Stimulated activated CD4-positive, alpha-beta T cell treated with anti-CD3 and anti-CD28 coated beads, TNF-alpha, amount 100 ng/mL, for 1 hour (primary cell): ENCODE data around the gene RAB28.

Experiments used
- DNase-seq, 3 donors: peaks; one replicate each; pipeline ENCODE4 v3.0.0-alpha.2; 2020; ENCODE audit warnings: low read depth in 3 of 3, low spot score in 1 of 3

RAB28 gene

DNA sequence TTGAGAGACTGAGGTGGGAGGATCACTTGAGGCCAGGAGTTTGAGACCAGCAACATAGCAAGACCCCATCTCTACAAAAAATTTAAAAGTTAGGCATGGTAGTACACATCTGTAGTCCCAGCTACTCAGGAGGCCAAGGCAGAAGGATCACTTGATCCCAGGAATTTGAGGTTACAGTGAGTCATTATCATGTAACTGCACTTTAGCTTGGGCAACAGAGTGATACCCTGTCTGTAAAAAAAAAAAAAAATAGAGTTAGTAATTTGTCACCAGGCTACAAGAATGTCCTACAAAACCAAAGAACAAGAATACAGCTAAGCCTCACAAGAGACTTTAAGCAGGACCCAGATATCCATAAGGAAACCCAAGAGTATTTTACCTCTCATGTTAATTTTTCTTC lies 27.0 kb upstream of the RAB28 start:
- no peak for DNase-seq

DNA sequence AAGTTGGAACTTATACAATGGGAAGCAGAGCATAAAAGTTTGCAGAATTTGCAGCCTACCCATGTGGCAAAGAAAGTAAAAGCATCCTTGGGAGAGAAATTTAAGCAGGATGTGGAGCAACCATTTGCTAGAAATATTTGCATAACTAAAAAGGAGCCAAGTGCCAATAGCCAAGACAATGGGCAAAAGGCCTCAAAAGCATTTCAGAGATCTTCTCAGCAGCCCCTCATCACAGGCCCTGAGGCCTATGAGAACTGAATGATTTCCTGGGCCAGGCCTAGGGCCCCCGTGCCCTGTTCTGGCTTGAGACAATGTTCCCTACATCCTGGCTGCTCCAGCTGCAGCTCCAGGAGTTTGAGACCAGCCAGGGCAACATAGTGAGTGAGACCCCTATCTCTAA lies 25.3 kb upstream of the RAB28 start:
- DNase-seq: no peak

DNA sequence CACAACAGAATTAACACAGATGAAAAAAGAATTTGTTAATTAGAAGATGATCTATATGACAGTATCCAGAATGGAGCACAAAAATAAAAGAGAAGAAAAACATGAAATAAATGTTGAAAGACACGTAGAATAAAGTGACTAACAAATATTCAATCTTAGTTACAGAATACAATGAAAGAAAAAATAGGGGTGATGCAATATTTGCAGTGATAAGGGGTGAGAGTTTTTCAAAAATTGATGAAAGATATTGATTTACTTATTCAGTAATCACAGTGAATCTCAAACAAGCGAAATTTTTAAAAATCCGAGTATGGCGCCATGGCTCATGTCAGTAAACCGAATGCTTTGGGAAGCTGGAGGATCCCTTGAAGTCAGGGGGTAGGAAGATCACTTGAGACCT lies 20.2 kb upstream of the RAB28 start:
- no peak for DNase-seq

GRCh38 chr4:13498469-13498868 lies 14.3 kb upstream of the RAB28 start:
- DNase-seq: no peak

DNA sequence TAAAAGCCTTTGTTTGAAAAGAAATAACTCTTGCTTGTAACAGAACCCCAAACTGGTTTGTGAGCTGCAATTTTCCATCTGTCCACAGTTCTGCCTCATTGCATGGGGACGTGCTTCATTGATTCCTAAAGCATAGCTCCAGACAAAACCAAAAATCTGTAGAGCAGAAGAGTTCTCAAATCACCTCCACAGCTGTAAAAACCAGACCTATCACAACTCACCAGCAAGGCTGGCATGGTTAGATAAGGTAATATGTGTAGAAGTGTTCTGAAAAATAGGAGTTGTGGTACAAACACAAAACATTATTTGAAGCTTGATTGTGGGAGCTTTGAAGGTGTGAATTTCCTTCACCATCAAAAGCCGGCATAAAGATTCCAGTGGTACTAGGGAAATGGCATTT lies 12.5 kb upstream of the RAB28 start:
- DNase-seq: no peak

DNA sequence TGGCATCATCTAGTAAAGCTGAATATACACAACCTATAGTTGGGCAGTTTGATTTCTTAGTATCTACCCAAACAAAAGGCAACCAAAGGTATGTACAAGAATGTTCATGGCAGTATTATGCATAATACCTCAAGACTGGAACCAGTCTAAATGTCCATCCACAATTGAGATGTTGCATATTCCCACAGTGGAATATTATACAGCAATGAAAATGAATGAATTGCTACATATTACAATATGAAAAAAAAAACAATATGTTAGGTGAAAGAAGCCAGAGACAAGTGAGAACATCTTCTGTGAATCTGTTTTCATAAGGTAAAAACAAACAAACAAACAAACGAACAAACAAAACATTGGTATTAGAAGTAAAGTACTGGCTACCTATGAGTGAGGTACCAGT lies 11.6 kb upstream of the RAB28 start:
- DNase-seq: no peak

DNA sequence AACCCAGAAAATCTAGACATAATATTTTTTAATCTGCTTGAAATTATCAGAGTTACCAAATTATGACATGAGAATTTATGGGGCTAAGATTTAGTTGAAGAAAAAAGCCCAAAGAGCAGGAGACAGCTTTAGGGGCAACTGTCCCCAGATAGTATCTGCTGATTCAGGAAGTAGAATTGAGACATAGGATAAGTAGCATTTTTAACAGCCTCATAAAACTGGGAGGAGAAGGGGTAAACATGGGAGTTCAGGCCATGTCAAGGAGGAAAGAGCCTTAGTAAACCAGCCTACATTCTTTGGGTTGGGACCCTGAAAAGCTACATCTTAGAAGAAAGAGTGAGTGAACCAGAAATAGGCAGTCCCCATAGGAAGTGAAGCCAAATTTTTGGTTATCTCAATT lies 9.7 kb upstream of the RAB28 start:
- no peak for DNase-seq

DNA sequence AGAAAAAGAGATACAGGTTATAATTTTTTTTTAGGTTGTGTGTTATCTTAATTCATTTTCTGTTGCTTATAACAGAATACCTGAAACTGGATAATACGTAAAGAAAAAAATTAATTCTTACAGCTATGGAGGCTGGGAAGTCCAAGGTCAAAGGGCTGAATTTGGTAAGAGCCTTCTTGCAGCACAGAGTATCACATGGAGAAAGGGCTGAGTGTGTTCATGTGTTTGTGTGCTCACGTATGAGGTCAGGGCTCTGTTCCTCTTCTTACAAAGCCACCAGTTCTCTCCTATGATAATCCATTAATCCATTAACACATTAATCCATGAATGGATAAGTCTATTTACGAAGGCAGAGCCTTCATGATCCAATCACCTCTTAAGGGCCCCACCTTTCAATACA lies 8.6 kb upstream of the RAB28 start:
- no peak for DNase-seq

DNA sequence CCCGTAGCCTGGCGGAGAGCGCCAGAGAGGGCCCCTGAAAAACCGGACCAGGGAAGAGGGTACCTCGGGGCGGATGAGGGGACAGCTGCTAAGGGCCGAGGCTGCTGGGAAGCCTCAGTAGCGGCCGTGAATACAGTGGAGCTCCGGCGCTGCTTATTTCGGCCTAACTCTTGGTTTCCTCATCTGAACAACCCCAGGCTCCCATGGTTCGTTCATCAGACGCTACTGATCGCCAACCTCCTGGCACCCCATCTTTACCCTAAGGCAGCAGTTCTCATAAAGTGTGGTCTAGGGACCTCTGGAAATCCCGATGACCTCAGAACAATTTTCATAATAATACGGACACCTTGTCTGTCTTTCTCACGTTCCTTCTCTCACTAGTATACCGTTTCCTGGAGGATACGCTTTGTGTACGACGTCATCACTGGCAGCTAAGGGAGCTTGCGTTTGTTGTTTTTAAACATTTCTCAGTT lies 645 bp upstream of the RAB28 start:
- no peak for DNase-seq

DNA sequence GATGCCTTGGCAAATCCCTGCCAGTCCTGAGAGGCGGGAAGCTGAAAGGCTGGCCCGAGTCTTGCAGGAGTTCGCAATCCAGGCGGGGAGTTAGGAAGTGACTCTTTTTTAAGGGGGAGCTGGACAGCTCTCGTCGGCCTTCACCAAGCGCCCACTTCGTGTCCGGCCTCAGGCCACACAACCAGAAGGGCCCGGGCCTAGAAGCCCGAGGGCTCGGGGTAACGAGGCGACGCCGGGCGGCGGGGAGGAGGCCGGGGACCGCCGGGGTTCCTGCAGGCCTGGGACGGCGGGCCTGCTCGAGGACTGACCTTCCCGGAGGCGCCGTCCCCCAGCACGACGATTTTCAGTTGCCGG lies 395 bp downstream of the RAB28 start:
- peak in 1 of 3 donors; percentile 2 for DNase-seq

- no peak for DNase-seq
These were observed 888 bp downstream of the RAB28 start for GRCh38 chr4:13483136-13483767.

DNA sequence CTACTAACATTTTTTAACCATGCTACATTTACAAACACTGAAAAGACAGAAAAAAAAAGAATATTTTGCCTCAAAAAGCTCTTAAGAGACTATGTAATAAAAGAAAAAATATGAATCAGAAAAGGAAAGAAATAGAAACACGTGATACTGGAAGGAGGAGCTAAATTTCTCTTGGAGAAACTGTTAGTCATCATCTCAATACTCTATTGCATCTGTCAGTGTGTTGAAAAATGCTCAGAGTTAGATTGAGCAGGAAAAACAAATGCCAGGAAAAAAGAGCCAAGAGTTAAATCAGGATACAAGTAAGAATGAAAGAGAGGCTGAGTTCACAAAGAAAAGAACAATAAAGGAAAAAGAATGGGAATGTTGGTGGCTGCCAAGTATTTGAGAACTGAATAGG lies 2.6 kb downstream of the RAB28 start:
- DNase-seq: no peak

- no peak for DNase-seq
These were observed 5.4 kb downstream of the RAB28 start for GRCh38 chr4:13478707-13479106.

DNA sequence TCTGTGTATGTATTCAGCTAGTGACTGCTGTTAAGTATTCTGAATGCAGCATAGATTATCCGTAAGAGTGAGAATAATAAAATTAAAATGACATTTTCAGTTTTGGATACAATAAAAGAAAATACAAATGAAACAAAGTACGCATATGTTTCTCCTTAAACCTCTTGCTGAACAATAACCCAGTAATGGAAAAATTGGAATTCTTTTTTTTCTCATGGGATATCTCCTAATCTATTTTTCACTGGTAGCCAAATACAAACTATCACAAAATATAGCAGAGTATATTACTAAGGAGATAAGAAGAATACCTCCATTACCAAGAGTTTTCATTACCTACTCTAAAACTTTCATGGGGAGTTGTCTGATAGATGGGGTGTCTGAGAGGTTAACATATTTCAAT lies 6.0 kb downstream of the RAB28 start:
- DNase-seq: no peak

DNA sequence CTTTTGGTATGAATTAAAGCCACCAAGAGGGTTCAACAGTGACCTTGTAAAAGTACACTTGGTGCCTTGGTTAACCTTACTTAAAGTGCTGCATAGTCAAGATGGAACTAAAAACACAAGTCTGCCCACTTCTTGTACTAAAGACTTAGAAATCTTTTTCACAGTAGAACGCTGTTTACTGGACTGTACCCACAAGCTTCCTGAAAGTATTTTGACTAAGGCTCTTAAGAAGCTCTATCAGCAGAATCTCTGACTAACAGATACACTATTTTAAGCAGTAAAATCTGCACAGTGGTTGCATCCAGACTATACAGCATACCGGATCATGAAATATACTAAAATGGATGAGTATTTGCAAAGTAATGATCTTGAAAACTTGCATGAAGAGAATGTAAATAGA lies 7.2 kb downstream of the RAB28 start:
- DNase-seq: no peak

- DNase-seq: no peak
These were observed 8.0 kb downstream of the RAB28 start for GRCh38 chr4:13476152-13476551.

DNA sequence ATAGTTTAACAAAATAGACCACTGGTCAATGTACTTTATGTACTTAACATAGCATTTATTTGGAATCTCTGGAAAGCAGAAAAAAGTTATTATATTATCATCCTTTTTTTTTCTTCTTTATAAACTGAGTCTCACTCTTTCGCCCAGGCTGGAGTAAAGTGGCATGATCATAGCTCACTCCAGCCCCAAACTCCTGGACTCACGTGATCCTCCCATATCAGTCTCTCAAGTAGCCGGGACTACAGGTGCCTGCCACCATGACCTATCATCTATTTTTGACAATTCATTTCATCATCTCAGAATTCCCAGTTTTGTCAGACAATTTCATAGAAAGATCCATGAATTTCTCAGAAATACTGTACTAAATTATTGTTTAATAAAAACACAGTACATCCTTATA lies 12.7 kb downstream of the RAB28 start:
- DNase-seq: no peak

DNA sequence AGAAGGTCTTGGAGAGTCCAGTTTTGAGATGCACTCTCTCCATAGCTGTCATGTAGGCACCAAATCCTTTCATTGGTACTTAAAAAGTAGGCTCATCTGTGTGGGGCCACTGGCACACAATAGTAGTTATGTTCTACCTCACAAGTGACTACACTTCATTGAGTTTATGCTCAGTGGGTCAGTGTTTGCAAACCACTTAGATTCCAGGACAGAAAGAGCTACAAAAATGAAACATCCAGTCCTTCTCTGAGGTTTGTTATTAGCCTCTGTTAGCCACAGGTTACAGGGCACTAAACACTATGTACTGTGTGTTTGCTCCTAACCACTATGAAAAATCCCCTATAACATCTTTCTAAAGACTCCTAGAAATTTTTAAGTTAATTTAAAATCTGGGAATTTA lies 13.8 kb downstream of the RAB28 start:
- DNase-seq: no peak

- no peak for DNase-seq
These were observed 19.2 kb downstream of the RAB28 start for GRCh38 chr4:13464973-13465372.

GRCh38 chr4:13464543-13464942 lies 19.6 kb downstream of the RAB28 start:
- DNase-seq: no peak

DNA sequence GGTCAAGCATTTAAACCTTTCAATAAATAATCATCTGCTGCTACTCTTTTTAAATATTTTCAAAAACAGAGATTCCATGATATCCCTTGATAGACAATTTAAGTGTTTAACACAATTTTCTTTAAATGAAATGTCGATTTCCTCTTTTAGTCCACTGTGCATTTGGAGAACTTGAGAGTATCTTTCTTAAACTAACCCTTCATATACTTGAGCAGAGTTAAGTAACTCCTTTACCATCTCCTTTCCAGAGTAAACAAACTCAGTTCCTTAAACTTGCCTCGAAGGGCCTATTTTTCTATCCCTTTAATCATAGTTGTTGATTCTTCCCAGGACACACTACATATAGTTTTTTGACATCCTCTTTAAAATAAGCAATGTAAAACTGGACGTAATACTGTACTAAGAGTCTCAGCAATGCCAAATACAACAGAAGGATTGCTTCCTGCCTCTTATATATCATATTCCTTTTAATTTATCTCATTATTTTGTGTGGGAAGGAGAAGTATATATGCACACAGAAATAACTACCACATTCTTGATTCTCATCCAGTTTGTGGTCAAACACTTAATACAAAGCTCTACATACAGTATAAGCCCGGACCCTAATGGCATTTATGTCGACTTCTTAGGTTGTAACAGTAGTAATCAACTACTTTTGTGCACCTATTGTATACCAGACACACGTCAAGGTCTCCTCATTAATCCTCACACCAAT lies 22.8 kb downstream of the RAB28 start:
- DNase-seq: no peak

DNA sequence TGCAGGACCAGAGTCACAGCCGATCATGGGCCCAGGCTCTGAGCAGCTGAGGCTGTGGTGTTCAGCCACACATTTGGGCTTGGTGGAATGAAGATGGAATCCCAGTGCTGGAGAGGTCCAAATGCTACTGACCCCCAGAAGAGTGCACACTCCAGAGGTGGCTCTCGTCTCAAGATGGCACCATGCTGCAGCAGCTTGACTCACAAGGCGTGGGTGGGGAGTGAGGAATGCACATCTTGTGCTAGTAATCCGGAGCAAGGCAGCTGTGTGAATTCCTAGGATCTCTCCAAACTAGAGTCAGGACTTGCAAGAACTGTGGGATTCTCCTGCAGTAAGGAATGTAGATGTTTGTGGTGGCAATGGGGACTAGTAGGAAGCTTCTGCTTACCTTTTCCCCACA lies 28.7 kb downstream of the RAB28 start:
- DNase-seq: no peak

DNA sequence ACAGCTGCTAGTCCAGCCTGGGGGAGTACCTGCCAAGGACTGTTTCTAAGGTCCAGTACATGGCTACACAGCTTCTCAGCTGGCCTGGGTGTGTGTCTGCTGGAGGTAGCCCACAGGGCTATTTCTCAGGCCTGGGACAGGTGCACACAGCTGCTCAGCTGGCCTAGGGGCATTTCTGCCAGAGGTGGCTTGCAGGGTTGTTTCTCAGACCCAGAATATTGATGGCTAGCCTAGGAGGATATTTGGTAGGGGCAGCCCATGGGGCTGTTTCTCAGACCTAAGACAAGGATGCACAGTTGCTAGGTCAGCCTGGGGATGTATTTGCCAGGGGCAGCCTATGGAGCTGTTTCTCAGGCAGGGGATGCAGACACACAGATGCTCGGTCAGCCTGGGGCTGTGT lies 29.4 kb downstream of the RAB28 start:
- DNase-seq: no peak
